Ascending aorta (tissue), 2 donors: ENCODE results near the gene MPRIP. TPM values are rescaled to one million over a fixed set of nuclear protein-coding genes. Genes with fewer than 3 reads are reported as not detected.

Source experiments
- DNase-seq, 2 donors: peaks; one replicate each; pipeline ENCODE4 v3.0.0-alpha.2; 2019; ENCODE audit warnings: low spot score in 2 of 2
- H3K27ac ChIP-seq, 2 donors: fragments of 200-600 bp; sonication (generic); one replicate each; pipeline ENCODE4 v1.5.1; 2016 to 2017; ENCODE audit warnings: mild to moderate bottlenecking in 1 of 2
- H3K27me3 ChIP-seq: fragments of 200-600 bp; sonication (generic); one replicate; pipeline ENCODE4 v1.5.1; 2017
- H3K36me3 ChIP-seq, 2 donors: fragments of 200-600 bp; sonication (generic); one replicate each; pipeline ENCODE4 v1.5.1; 2016
- H3K4me1 ChIP-seq, 2 donors: fragments of 200-600 bp; sonication (generic); one replicate each; pipeline ENCODE4 v1.5.1; 2016 to 2017; ENCODE audit warnings: mild to moderate bottlenecking in 1 of 2
- H3K4me3 ChIP-seq, 2 donors: fragments of 200-600 bp; sonication (generic); one replicate each; pipeline ENCODE4 v1.5.1; 2016 to 2017; ENCODE audit warnings: mild to moderate bottlenecking in 1 of 2
- H3K9me3 ChIP-seq, 2 donors: fragments of 200-600 bp; sonication (generic); one replicate each; pipeline ENCODE4 v1.5.1; 2016
- CTCF ChIP-seq, 3 experiments: fragments of 200-600 bp in 2 of 3; fragments of 450-650 bp in 1 of 3; sonication (generic) in 2 of 3; IDR thresholded peaks; one replicate each; pipeline ENCODE4 v1.5.1; 2016 to 2019; ENCODE audit warnings: antibody characterized with exemption in 3 of 3, mild to moderate bottlenecking in 1 of 3, moderate library complexity in 1 of 3
- intact Hi-C: fragments of 100-400 bp; cut with DNase I; formaldehyde crosslinking; loops from one replicate; pipeline ENCODE4 v1.15.1; 2023
- total RNA-seq: library from RNA; depleted of rRNA; stranded (reverse); fragments of >200 nt; gene quantifications from one replicate; pipeline ENCODE4 v1.1.0, GENCODE V29; 2016

The MPRIP gene
- total RNA-seq, 1 donor from 2014 or later: 246 TPM

- Histone ChIP-seq H3K36me3 (peaks cover 0 to under 1% of the 10 kb centered on the region in 2 donors), H3K27me3 (no peaks in the 10 kb centered on the region), H3K4me3 (no peak overlapping the region), H3K9me3 (no peaks in the 10 kb centered on the region), H3K4me1 (peaks cover 16 to 50% of the 10 kb centered on the region in 2 donors), H3K27ac (peak overlapping the region in 1 of 2 donors; percentile 26)
- no peak for TF ChIP-seq CTCF (IDR thresholded peaks at IDR 0.05)
- intact Hi-C loops: loop anchor here (10.0 kb wide), 1 partner anchor 52 kb away; no protein-coding TSS in a partner anchor
- DNase-seq: peak in 1 of 2 donors; percentile 57
Observed at GRCh38 chr17:17052462-17053221, 10.4 kb downstream of the MPRIP start.

- DNase-seq: peak in 1 of 2 donors; percentile 50
- Histone ChIP-seq H3K36me3 (peaks cover 4 to 7% of the 10 kb centered on the region in 2 donors), H3K4me1 (peaks cover 16 to 47% of the 10 kb centered on the region in 2 donors), H3K27me3 (no peaks in the 10 kb centered on the region), H3K4me3 (no peak overlapping the region), H3K27ac (peak overlapping the region in 1 of 2 donors; percentile 0), H3K9me3 (no peaks in the 10 kb centered on the region)
- TF ChIP-seq CTCF (IDR thresholded peaks at IDR 0.05): no peak
- intact Hi-C loops: loop anchor here (10.0 kb wide), 1 partner anchor 51 kb away; no protein-coding TSS in a partner anchor
Observed at GRCh38 chr17:17053446-17054379, 11.5 kb downstream of the MPRIP start.

DNA sequence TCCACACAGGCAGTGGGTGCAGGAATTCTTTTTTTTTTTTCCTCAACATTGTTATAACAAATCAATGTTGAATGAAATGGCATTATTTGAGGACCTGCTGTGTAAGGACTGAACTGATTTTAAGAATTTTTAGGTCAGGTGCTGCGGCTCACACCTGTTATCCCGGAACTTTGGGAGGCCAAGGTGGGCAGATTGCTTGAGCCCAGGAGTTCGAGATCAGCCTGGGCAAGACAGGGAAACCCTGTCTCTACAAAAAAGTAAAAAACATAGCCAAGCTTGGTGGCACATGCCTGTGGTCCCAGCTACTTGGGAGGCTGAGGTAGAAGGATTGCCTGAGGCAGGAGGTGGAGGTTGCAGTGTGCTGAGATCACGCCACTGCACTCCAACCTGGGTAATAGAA is 12.4 kb downstream of the MPRIP start:
- Histone ChIP-seq H3K9me3 (no peaks in the 10 kb centered on the region), H3K27me3 (no peaks in the 10 kb centered on the region), H3K4me1 (peaks cover 16 to 43% of the 10 kb centered on the region in 2 donors), H3K4me3 (no peak overlapping the region), H3K27ac (peak overlapping the region; percentile 81 to 82), H3K36me3 (peaks cover 4 to 7% of the 10 kb centered on the region in 2 donors)
- no peak for TF ChIP-seq CTCF (IDR thresholded peaks at IDR 0.05)
- intact Hi-C loops: loop anchor here (10.0 kb wide), 1 partner anchor 50 kb away; no protein-coding TSS in a partner anchor
- peak in 1 of 2 donors; percentile 8 for DNase-seq

- DNase-seq: peak in 1 of 2 donors; percentile 71
- peak overlapping the region in 1 of 2 donors; percentile 46 for H3K4me3 ChIP-seq
- peak overlapping the region; percentile 81 to 82 for H3K27ac ChIP-seq
- no peaks in the 10 kb centered on the region for H3K9me3 ChIP-seq
- no peaks in the 10 kb centered on the region for H3K27me3 ChIP-seq
- intact Hi-C loops: loop anchor here (10.0 kb wide), 1 partner anchor 49 kb away; no protein-coding TSS in a partner anchor
- TF ChIP-seq CTCF (IDR thresholded peaks at IDR 0.05): peak in 1 of 3 experiments; percentile 7
- H3K4me1 ChIP-seq: peaks cover 16 to 43% of the 10 kb centered on the region in 2 donors
- H3K36me3 ChIP-seq: peaks cover 4 to 7% of the 10 kb centered on the region in 2 donors
Observed at GRCh38 chr17:17055286-17056155, 13.3 kb downstream of the MPRIP start.
